GM21390 (cell line): Measurements from ENCODE around the gene DGCR6L.
"Not testable (repeated sequence)": the region's sequence is repeated elsewhere in the genome, so short reads cannot be mapped to it uniquely, and the experiment has no call there.

Source experiments
- ATAC-seq: cut with Tn5 transposase; IDR thresholded peaks from one replicate; pipeline ENCODE4 v1.9.1; 2021; ENCODE audit not compliant: unreplicated experiment

The DGCR6L gene

GRCh38 chr22:20319745-20320658 lies at the start of gene DGCR6L:
Gene DGCR6L, minus strand, starts transcription at chr22:20320060. Its CDS starts 72 bp downstream, at chr22:20319988.
- ATAC-seq: peak; percentile 62

- not testable (repeated sequence) for ATAC-seq
Measured at GRCh38 chr22:20368875-20369274, 49.0 kb upstream of the DGCR6L start.

GRCh38 chr22:20366841-20367240 lies 47.0 kb upstream of the DGCR6L start:
- ATAC-seq: not testable (repeated sequence)

GRCh38 chr22:20364335-20365260 lies 44.7 kb upstream of the DGCR6L start:
- ATAC-seq: not testable (repeated sequence)

GRCh38 chr22:20362403-20362802 lies 42.5 kb upstream of the DGCR6L start:
- not testable (repeated sequence) for ATAC-seq

- not testable (repeated sequence) for ATAC-seq
Measured at GRCh38 chr22:20361752-20362229, 41.9 kb upstream of the DGCR6L start.

GRCh38 chr22:20360866-20361751 lies 41.2 kb upstream of the DGCR6L start:
- not testable (repeated sequence) for ATAC-seq

- ATAC-seq: not testable (repeated sequence)
Measured at GRCh38 chr22:20360261-20360660, 40.4 kb upstream of the DGCR6L start.

GRCh38 chr22:20358503-20359239 lies 38.8 kb upstream of the DGCR6L start:
- not testable (repeated sequence) for ATAC-seq

- ATAC-seq: not testable (repeated sequence)
Measured at GRCh38 chr22:20357967-20358366, 38.1 kb upstream of the DGCR6L start.

GRCh38 chr22:20356906-20357305 lies 37.0 kb upstream of the DGCR6L start:
- not testable (repeated sequence) for ATAC-seq

GRCh38 chr22:20355939-20356636 lies 36.2 kb upstream of the DGCR6L start:
- not testable (repeated sequence) for ATAC-seq

GRCh38 chr22:20354238-20354975 lies 34.5 kb upstream of the DGCR6L start:
- no peak for ATAC-seq

- not testable (repeated sequence) for ATAC-seq
Measured at GRCh38 chr22:20352536-20352935, 32.7 kb upstream of the DGCR6L start.

- ATAC-seq: not testable (repeated sequence)
Measured at GRCh38 chr22:20346553-20346952, 26.7 kb upstream of the DGCR6L start.

GRCh38 chr22:20338291-20338690 lies 18.4 kb upstream of the DGCR6L start:
- not testable (repeated sequence) for ATAC-seq

- ATAC-seq: not testable (repeated sequence)
Measured at GRCh38 chr22:20337807-20338206, 17.9 kb upstream of the DGCR6L start.

- not testable (repeated sequence) for ATAC-seq
Measured at GRCh38 chr22:20336561-20336960, 16.7 kb upstream of the DGCR6L start.
